BLaER1 treated with 17β-estradiol and CSF1 and Interleukin-3, amounts not matched to agents 10 nM and 100 nM (cell line): ENCODE results near the gene TMEM184A.
A peak's percentile ranks its signal among the peaks of the same experiment; 100 is the strongest.

ENCODE experiments used
- H3K27ac ChIP-seq, 11 experiments: shearing (Covaris generic); formaldehyde crosslinking; 2 replicates each; pipeline ENCODE4 v1.8.1; 2022
- H3K27me3 ChIP-seq, 11 experiments: shearing (Covaris generic); formaldehyde crosslinking; 2 replicates each; pipeline ENCODE4 v1.8.1; 2022
- H3K36me3 ChIP-seq, 11 experiments: shearing (Covaris generic); formaldehyde crosslinking; 2 replicates each; pipeline ENCODE4 v1.8.1; 2022
- H3K4me1 ChIP-seq, 10 experiments: shearing (Covaris generic); formaldehyde crosslinking; 2 replicates each; pipeline ENCODE4 v1.8.1; 2022
- H3K4me2 ChIP-seq, 11 experiments: shearing (Covaris generic); formaldehyde crosslinking; 2 replicates each; pipeline ENCODE4 v1.8.1; 2022
- H3K4me3 ChIP-seq, 10 experiments: shearing (Covaris generic); formaldehyde crosslinking; 2 replicates each; pipeline ENCODE4 v1.8.1; 2022
- H3K9ac ChIP-seq, 11 experiments: shearing (Covaris generic); formaldehyde crosslinking; 2 replicates each; pipeline ENCODE4 v1.8.1; 2022
- H3K9me3 ChIP-seq, 11 experiments: shearing (Covaris generic); formaldehyde crosslinking; replicated peaks in 1 of 11; 2 replicates each; pipeline ENCODE4 v1.8.1; 2022
- H4K20me1 ChIP-seq, 11 experiments: shearing (Covaris generic); formaldehyde crosslinking; 2 replicates each; pipeline ENCODE4 v1.8.1; 2022
- Cebpa-rat ChIP-seq, 11 experiments: shearing (Covaris generic); IDR thresholded peaks; 2 replicates each; pipeline ENCODE4 v1.8.1; 2022

Gene TMEM184A

DNA sequence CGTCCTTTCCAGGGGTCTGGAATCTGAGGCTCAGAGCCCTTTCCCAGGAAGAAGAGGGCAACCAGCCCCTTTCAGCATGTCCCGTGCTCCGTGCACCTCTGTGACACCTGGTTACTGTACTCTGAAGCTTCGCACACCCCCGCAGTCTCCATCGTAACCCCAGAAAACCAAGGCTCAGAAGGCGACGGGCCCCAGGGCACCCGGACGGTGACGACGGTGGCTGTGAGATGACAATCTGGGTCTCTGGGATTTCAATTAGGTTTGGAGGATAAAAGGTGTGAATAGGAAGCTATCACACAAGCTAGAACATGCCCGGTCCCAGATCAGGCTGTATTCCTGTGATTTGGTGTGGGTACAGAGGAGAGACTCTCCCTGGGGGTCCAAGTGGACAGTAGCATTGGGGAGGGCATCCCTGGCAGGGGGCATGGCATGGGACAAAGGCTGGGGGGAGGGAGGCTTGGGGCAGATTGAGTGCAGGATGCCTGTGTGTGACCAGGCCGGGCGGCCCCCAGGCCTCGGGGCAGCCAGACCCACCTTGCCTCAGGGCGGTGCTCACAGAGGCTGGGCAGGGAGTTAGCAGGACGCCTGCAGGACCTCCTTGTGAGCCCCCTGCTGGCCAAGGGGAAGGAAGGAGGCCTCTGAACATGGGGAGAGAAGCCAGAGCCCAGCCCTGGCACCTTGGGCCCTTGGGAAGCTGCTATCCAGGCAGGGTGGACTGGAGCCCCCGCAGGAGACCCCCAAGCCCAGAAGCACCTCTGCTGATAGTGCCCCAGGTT, 37.3 kb upstream of the TMEM184A start:
- Histone ChIP-seq H3K36me3 (no peaks in the 10 kb centered on the region; a peak in 1 of 22 replicates), H3K4me3 (no peak overlapping the region), H3K9me3 (peaks cover 6 to 14% (median 11%) of the 10 kb centered on the region in 11 experiments; a peak in 19 of 22 replicates), H3K4me2 (peak overlapping the region in 10 of 11 experiments; percentile 69 to 96 (median 91); a peak in 20 of 22 replicates), H3K4me1 (peaks cover 23 to 54% (median 44%) of the 10 kb centered on the region in 10 experiments), H4K20me1 (peaks cover 0 to 36% (median 5%) of the 10 kb centered on the region in 11 experiments; a peak in 8 of 22 replicates), H3K27ac (no peak overlapping the region), H3K27me3 (peaks cover 0 to 49% (median 0%) of the 10 kb centered on the region in 11 experiments; a peak in 10 of 22 replicates), H3K9ac (no peak overlapping the region)
- TF ChIP-seq Cebpa-rat (IDR thresholded peaks at IDR 0.05), result no peak

DNA sequence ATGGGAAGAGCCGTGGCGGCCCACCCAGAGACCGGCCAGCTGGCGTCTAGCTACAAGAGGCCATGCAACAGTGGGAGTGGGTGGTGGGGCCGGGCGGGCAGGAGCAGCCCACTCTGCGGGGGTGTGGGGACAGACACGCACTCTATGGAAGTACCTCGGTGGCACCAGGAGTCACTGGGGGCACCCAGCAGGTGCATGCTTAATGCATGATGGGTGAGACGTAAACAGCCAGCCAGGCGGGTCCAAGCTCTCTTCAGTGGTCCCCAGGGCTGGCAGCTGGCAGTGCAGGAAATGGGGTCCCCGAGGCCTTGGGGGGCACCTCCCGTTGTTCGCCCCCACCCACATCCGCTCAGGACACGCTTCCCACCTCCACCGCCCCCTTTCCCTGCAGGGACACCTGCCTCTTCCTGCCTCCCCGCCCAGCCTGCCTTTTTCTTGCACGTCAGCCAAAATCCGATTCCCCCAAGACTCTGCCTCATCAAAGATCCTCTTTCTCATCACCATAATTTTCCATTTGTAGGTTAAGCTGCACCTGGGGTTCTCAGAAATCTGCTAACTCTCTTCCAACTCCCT, 36.4 kb upstream of the TMEM184A start:
- Histone ChIP-seq H4K20me1 (peaks cover 0 to 38% (median 5%) of the 10 kb centered on the region in 11 experiments; a peak in 8 of 22 replicates), H3K27me3 (peaks cover 0 to 57% (median 0%) of the 10 kb centered on the region in 11 experiments; a peak in 10 of 22 replicates), H3K36me3 (no peaks in the 10 kb centered on the region), H3K4me3 (peak overlapping the region in 7 of 10 experiments; percentile 4 to 51 (median 24); a peak in 8 of 20 replicates), H3K9me3 (peaks cover 6 to 14% (median 11%) of the 10 kb centered on the region in 11 experiments; a peak in 19 of 22 replicates), H3K27ac (peak overlapping the region in 2 of 11 experiments; percentile 14 to 34; a peak in 4 of 22 replicates), H3K9ac (peak overlapping the region in 3 of 11 experiments; percentile 29 to 42 (median 31); a peak in 2 of 22 replicates), H3K4me2 (peak overlapping the region; percentile 46 to 96 (median 90)), H3K4me1 (peaks cover 23 to 63% (median 52%) of the 10 kb centered on the region in 10 experiments)
- TF ChIP-seq Cebpa-rat (IDR thresholded peaks at IDR 0.05), result no peak

DNA sequence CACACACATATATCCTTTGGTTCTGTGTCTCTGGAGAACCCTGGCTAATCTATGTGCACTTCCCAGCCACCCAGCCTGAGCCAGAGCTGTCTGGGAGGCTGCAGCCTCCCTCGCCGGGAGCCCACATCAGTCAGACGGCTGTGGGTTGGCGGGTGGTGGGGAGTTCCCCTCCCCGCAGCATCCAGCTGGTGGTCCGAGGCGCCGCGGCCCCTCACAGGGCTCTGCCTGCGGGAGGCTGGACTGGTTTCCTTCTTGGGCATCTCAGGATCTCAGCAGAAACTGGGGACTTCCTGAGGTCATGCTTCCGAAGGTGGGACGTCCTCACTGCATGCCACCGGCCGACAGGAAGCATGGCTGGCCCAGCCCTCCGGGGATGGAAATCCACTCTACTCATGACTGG, 35.9 kb upstream of the TMEM184A start:
- peaks cover 23 to 68% (median 57%) of the 10 kb centered on the region in 10 experiments for H3K4me1 ChIP-seq
- peaks cover 0 to 62% (median 0%) of the 10 kb centered on the region in 11 experiments; a peak in 10 of 22 replicates for H3K27me3 ChIP-seq
- no peaks in the 10 kb centered on the region for H3K36me3 ChIP-seq
- H3K9me3 ChIP-seq, result peaks cover 6 to 14% (median 11%) of the 10 kb centered on the region in 11 experiments; a peak in 19 of 22 replicates
- peak overlapping the region in 2 of 11 experiments; percentile 14 to 34; a peak in 5 of 22 replicates for H3K27ac ChIP-seq
- H3K9ac ChIP-seq, result peak overlapping the region in 3 of 11 experiments; percentile 29 to 42 (median 31); a peak in 3 of 22 replicates
- H3K4me2 ChIP-seq, result peak overlapping the region; percentile 46 to 96 (median 90)
- peaks cover 0 to 42% (median 5%) of the 10 kb centered on the region in 11 experiments; a peak in 8 of 22 replicates for H4K20me1 ChIP-seq
- TF ChIP-seq Cebpa-rat (IDR thresholded peaks at IDR 0.05), result no peak
- H3K4me3 ChIP-seq, result peak overlapping the region in 7 of 10 experiments; percentile 4 to 51 (median 24); a peak in 10 of 20 replicates

DNA sequence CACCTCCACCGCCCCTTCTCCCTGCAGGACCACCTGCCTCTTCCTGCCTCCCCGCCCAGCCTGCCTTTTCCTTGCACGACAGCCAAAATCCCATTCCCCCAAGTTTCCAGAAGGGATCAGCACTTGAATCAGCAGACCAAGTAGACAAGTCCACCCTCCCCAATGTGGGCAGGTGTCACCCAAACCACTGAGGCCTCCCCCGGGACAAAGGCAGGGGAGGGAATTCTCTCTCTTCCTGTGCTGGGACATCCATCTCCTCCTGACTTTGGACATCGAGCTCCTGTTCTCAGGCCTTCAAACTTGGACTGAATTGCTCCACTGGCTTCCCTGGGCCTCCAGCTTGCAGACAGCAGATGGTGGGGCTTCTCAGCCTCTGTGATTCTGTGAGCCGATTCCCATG, 35.4 kb upstream of the TMEM184A start:
- Histone ChIP-seq H3K27ac (peak overlapping the region in 2 of 11 experiments; percentile 14 to 34; a peak in 3 of 22 replicates), H3K4me1 (peaks cover 24 to 73% (median 62%) of the 10 kb centered on the region in 10 experiments), H3K27me3 (peaks cover 0 to 66% (median 0%) of the 10 kb centered on the region in 11 experiments; a peak in 10 of 22 replicates), H3K4me2 (peak overlapping the region; percentile 46 to 96 (median 90); a peak in 21 of 22 replicates), H3K4me3 (peak overlapping the region in 2 of 10 experiments; percentile 30 to 36; a peak in 5 of 20 replicates), H3K9me3 (peaks cover 6 to 14% (median 11%) of the 10 kb centered on the region in 11 experiments; a peak in 19 of 22 replicates), H4K20me1 (peaks cover 0 to 41% (median 5%) of the 10 kb centered on the region in 11 experiments; a peak in 8 of 22 replicates), H3K9ac (peak overlapping the region in 3 of 11 experiments; percentile 29 to 42 (median 31); a peak in 4 of 22 replicates), H3K36me3 (no peaks in the 10 kb centered on the region)
- no peak for TF ChIP-seq Cebpa-rat (IDR thresholded peaks at IDR 0.05)

DNA sequence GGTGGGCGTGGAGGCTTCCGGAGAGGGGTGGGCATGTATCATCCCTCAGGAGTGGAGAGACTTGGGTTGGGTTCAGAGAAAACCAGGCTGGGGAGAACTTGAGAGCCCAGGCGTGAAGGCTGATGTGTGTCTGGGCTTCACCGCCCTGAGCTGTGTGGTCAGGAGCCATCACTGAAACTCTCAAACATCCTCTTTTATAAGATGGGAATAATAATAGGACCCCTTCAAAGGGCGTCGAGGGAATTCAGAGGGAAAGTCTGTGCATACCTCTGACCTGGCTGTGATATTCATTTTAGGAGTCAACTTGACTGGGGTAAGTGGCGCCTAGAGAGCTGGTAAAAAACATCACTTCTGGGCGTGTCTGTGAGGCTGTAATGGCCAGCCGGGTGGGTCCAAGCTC, 34.9 kb upstream of the TMEM184A start:
- Histone ChIP-seq H3K4me3 (peak overlapping the region in 2 of 10 experiments; percentile 30 to 36; a peak in 6 of 20 replicates), H3K9me3 (peaks cover 6 to 14% (median 11%) of the 10 kb centered on the region in 11 experiments; a peak in 19 of 22 replicates), H3K27me3 (peaks cover 0 to 72% (median 0%) of the 10 kb centered on the region in 11 experiments; a peak in 10 of 22 replicates)

DNA sequence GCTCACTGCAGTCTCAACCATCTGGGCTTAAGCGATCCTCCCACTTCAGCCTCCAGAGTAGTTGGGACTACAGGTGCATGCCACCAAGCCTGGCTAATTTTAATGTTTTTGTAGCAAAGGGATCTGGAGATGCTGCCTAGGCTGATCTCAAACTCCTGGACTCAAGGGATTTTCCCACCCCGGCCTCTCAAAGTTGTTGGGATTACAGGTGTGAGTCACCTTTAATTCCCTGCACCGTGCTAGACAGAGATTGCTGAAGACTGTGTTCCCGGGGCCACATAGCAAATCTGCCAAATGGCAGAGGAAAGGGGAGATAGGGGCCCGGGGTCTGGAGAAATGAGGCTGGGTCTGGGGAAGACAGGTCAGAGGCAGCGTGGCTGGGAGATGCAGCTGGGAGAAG, 34.5 kb upstream of the TMEM184A start:
- Histone ChIP-seq H3K4me3 (no peak overlapping the region; a peak in 1 of 20 replicates), H3K4me1 (peaks cover 33 to 82% (median 71%) of the 10 kb centered on the region in 10 experiments), H4K20me1 (peaks cover 0 to 47% (median 5%) of the 10 kb centered on the region in 11 experiments; a peak in 8 of 22 replicates), H3K4me2 (peak overlapping the region in 9 of 11 experiments; percentile 78 to 96 (median 92); a peak in 18 of 22 replicates), H3K36me3 (no peaks in the 10 kb centered on the region), H3K9ac (peak overlapping the region in 2 of 11 experiments; percentile 15 to 29; a peak in 1 of 22 replicates), H3K27me3 (peaks cover 0 to 76% (median 0%) of the 10 kb centered on the region in 11 experiments; a peak in 10 of 22 replicates), H3K9me3 (peaks cover 6 to 14% (median 11%) of the 10 kb centered on the region in 11 experiments; a peak in 19 of 22 replicates), H3K27ac (no peak overlapping the region)
- TF ChIP-seq Cebpa-rat (IDR thresholded peaks at IDR 0.05), result no peak

More for the DNA sequence above, 34.9 kb upstream of the TMEM184A start:
- Histone ChIP-seq H3K27ac (no peak overlapping the region; a peak in 2 of 22 replicates), H3K4me1 (peaks cover 29 to 78% (median 67%) of the 10 kb centered on the region in 10 experiments), H3K9ac (peak overlapping the region in 4 of 11 experiments; percentile 15 to 42 (median 30); a peak in 2 of 22 replicates), H3K4me2 (peak overlapping the region in 10 of 11 experiments; percentile 46 to 96 (median 91); a peak in 20 of 22 replicates), H3K36me3 (no peaks in the 10 kb centered on the region), H4K20me1 (peaks cover 0 to 43% (median 5%) of the 10 kb centered on the region in 11 experiments; a peak in 8 of 22 replicates)
- TF ChIP-seq Cebpa-rat (IDR thresholded peaks at IDR 0.05), result no peak

DNA sequence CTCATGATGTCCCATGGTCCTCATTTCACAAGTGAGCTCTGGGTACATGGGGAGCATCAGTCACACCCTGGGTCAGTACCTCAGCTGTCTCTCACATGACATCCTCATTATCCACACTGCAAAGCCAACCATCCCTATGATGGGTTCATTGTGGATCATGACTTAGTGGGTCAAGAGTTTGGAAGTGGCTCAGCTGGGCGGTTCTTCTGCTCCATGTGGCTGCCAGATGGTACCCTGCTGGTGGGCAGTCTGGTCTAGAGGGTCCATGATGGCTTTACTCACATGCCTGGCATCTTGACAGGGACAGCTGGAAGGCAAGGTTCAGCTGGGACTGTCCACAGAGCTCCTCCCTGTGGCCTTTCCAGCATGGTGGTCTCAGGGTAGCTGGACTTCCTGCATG, 33.0 kb upstream of the TMEM184A start:
- peak overlapping the region in 5 of 11 experiments; percentile 28 to 96 (median 93); a peak in 10 of 22 replicates for H3K4me2 ChIP-seq
- no peak for TF ChIP-seq Cebpa-rat (IDR thresholded peaks at IDR 0.05)
- peaks cover 0 to 61% (median 5%) of the 10 kb centered on the region in 11 experiments; a peak in 8 of 22 replicates for H4K20me1 ChIP-seq
- H3K9ac ChIP-seq, result no peak overlapping the region
- no peak overlapping the region for H3K27ac ChIP-seq
- peaks cover 6 to 14% (median 11%) of the 10 kb centered on the region in 11 experiments; a peak in 19 of 22 replicates for H3K9me3 ChIP-seq
- H3K4me3 ChIP-seq, result no peak overlapping the region
- H3K36me3 ChIP-seq, result no peaks in the 10 kb centered on the region
- H3K4me1 ChIP-seq, result peaks cover 37 to 96% (median 81%) of the 10 kb centered on the region in 10 experiments
- H3K27me3 ChIP-seq, result peaks cover 0 to 91% (median 0%) of the 10 kb centered on the region in 11 experiments; a peak in 10 of 22 replicates

DNA sequence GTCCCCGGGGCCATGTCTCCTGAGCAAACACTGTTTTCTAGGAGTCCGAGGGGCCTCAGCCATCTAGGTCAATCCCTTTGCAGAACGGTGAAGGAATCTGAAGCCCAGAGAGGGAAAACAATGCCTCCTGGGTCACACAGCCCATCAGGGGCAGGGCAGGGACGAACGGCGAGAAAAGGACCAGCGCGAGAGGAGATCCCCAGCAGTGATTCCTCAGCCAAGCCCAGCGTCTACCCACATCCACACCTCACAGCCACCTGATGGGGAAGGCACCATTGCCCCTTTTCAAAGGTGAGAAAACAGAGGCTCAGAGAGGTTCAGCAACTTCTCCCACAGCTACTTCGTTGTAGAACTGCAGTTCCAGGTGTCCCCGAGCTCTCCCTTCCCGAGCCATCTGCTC, 31.7 kb upstream of the TMEM184A start:
- Histone ChIP-seq H3K4me1 (peaks cover 37 to 91% (median 75%) of the 10 kb centered on the region in 10 experiments), H3K27ac (no peak overlapping the region), H3K36me3 (no peaks in the 10 kb centered on the region), H3K9ac (no peak overlapping the region), H3K4me2 (peak overlapping the region in 7 of 11 experiments; percentile 85 to 96 (median 92); a peak in 12 of 22 replicates), H3K9me3 (peaks cover 6 to 14% (median 11%) of the 10 kb centered on the region in 11 experiments; a peak in 19 of 22 replicates), H4K20me1 (peaks cover 0 to 52% (median 5%) of the 10 kb centered on the region in 11 experiments; a peak in 8 of 22 replicates), H3K4me3 (no peak overlapping the region), H3K27me3 (peaks cover 0 to 80% (median 0%) of the 10 kb centered on the region in 11 experiments; a peak in 10 of 22 replicates)
- no peak for TF ChIP-seq Cebpa-rat (IDR thresholded peaks at IDR 0.05)
